Activated naive CD8-positive, alpha-beta T cell treated with anti-CD3 and anti-CD28 coated beads for 36 hours (primary cell): ENCODE results near the gene MPP3. TPM values are rescaled to one million over a fixed set of nuclear protein-coding genes. Genes with fewer than 3 reads are reported as not detected.
"Not testable (repeated sequence)": the region's sequence is repeated elsewhere in the genome, so short reads cannot be mapped to it uniquely, and the experiment has no call there.

Experiments
- DNase-seq: peaks from one replicate; pipeline ENCODE4 v3.0.0; 2021
- H3K27ac Mint-ChIP-seq: one replicate; pipeline ENCODE4 v1.8.0; 2022; ENCODE audit warnings: mild to moderate bottlenecking, moderate library complexity, mixed read lengths
- H3K27me3 Mint-ChIP-seq: one replicate; pipeline ENCODE4 v1.8.0; 2022; ENCODE audit warnings: mild to moderate bottlenecking, mixed read lengths
- H3K36me3 Mint-ChIP-seq: one replicate; pipeline ENCODE4 v1.8.0; 2021; ENCODE audit warnings: mild to moderate bottlenecking, mixed read lengths
- H3K4me1 Mint-ChIP-seq: one replicate; pipeline ENCODE4 v1.8.0; 2021; ENCODE audit warnings: mixed read lengths
- H3K4me3 Mint-ChIP-seq: one replicate; pipeline ENCODE4 v1.8.0; 2022; ENCODE audit warnings: mild to moderate bottlenecking, moderate library complexity, mixed read lengths
- H3K9me3 Mint-ChIP-seq: one replicate; pipeline ENCODE4 v1.8.0; 2022; ENCODE audit warnings: mixed read lengths
- total RNA-seq, 2 experiments: library from RNA; stranded (reverse); gene quantifications; one replicate each; pipeline ENCODE4 v1.2.3, GENCODE V29; 2021

Gene MPP3
- total RNA-seq, 2 experiments from 2014 or later: 0.80 to 1.1 TPM

GRCh38 chr17:43869031-43869430 is 36.1 kb upstream of the MPP3 start:
- not testable (repeated sequence) for H3K27ac Mint-ChIP-seq, DNase-seq, H3K9me3 Mint-ChIP-seq, H3K4me3 Mint-ChIP-seq, H3K4me1 Mint-ChIP-seq, H3K36me3 Mint-ChIP-seq
- H3K27me3 Mint-ChIP-seq: peaks cover 18% of the 10 kb centered on the region

GRCh38 chr17:43868226-43868994 is 35.5 kb upstream of the MPP3 start:
- Mint-ChIP-seq H3K27ac (no peak overlapping the region), H3K4me1 (no peaks in the 10 kb centered on the region), H3K4me3 (no peak overlapping the region), H3K27me3 (peaks cover 18% of the 10 kb centered on the region), H3K9me3 (no peaks in the 10 kb centered on the region), H3K36me3 (no peaks in the 10 kb centered on the region)
- no peak for DNase-seq

- Mint-ChIP-seq H3K27ac (no peak overlapping the region), H3K9me3 (no peaks in the 10 kb centered on the region), H3K27me3 (peaks cover 18% of the 10 kb centered on the region), H3K36me3 (no peaks in the 10 kb centered on the region), H3K4me1 (no peaks in the 10 kb centered on the region), H3K4me3 (no peak overlapping the region)
- no peak for DNase-seq
Measured at GRCh38 chr17:43864161-43864984, 31.4 kb upstream of the MPP3 start.

GRCh38 chr17:43861960-43862359 is 29.0 kb upstream of the MPP3 start:
- no peak for DNase-seq
- Mint-ChIP-seq H3K4me1 (no peaks in the 10 kb centered on the region), H3K4me3 (no peak overlapping the region), H3K9me3 (no peaks in the 10 kb centered on the region), H3K27ac (no peak overlapping the region), H3K27me3 (peaks cover 13% of the 10 kb centered on the region), H3K36me3 (no peaks in the 10 kb centered on the region)

- Mint-ChIP-seq H3K9me3 (no peaks in the 10 kb centered on the region), H3K4me1 (no peaks in the 10 kb centered on the region), H3K4me3 (no peak overlapping the region), H3K36me3 (no peaks in the 10 kb centered on the region), H3K27me3 (peaks cover 11% of the 10 kb centered on the region), H3K27ac (no peak overlapping the region)
- DNase-seq: no peak
Measured at GRCh38 chr17:43860927-43861622, 28.1 kb upstream of the MPP3 start.

GRCh38 chr17:43860077-43860725 is 27.3 kb upstream of the MPP3 start:
- no peak for DNase-seq
- H3K27ac Mint-ChIP-seq: no peak overlapping the region
- H3K4me3 Mint-ChIP-seq: no peak overlapping the region
- no peaks in the 10 kb centered on the region for H3K36me3 Mint-ChIP-seq
- peaks cover 7% of the 10 kb centered on the region for H3K27me3 Mint-ChIP-seq
- H3K4me1 Mint-ChIP-seq: no peaks in the 10 kb centered on the region
- no peaks in the 10 kb centered on the region for H3K9me3 Mint-ChIP-seq

GRCh38 chr17:43857957-43858600 is 25.1 kb upstream of the MPP3 start:
- Mint-ChIP-seq H3K27ac (no peak overlapping the region), H3K4me3 (no peak overlapping the region), H3K36me3 (no peaks in the 10 kb centered on the region), H3K27me3 (peaks cover 10% of the 10 kb centered on the region), H3K4me1 (no peaks in the 10 kb centered on the region), H3K9me3 (no peaks in the 10 kb centered on the region)
- DNase-seq: no peak

GRCh38 chr17:43857141-43857540 is 24.2 kb upstream of the MPP3 start:
- Mint-ChIP-seq H3K9me3 (no peaks in the 10 kb centered on the region), H3K27ac (no peak overlapping the region), H3K4me1 (no peaks in the 10 kb centered on the region), H3K4me3 (no peak overlapping the region), H3K27me3 (peaks cover 10% of the 10 kb centered on the region), H3K36me3 (no peaks in the 10 kb centered on the region)
- DNase-seq: no peak

GRCh38 chr17:43856141-43856540 is 23.2 kb upstream of the MPP3 start:
- no peak for DNase-seq
- Mint-ChIP-seq H3K9me3 (no peaks in the 10 kb centered on the region), H3K4me3 (no peak overlapping the region), H3K27me3 (peaks cover 10% of the 10 kb centered on the region), H3K36me3 (no peaks in the 10 kb centered on the region), H3K27ac (no peak overlapping the region), H3K4me1 (no peaks in the 10 kb centered on the region)

GRCh38 chr17:43855061-43855460 is 22.1 kb upstream of the MPP3 start:
- Mint-ChIP-seq H3K4me1 (no peaks in the 10 kb centered on the region), H3K4me3 (no peak overlapping the region), H3K27me3 (peaks cover 10% of the 10 kb centered on the region)

GRCh38 chr17:43854498-43854897 is 21.6 kb upstream of the MPP3 start:
- H3K9me3 Mint-ChIP-seq: no peaks in the 10 kb centered on the region
- no peak for DNase-seq
- H3K36me3 Mint-ChIP-seq: no peaks in the 10 kb centered on the region
- no peaks in the 10 kb centered on the region for H3K4me1 Mint-ChIP-seq
- peaks cover 9% of the 10 kb centered on the region for H3K27me3 Mint-ChIP-seq
- no peak overlapping the region for H3K27ac Mint-ChIP-seq
- no peak overlapping the region for H3K4me3 Mint-ChIP-seq

More at GRCh38 chr17:43855061-43855460, 22.1 kb upstream of the MPP3 start:
- H3K9me3 Mint-ChIP-seq: no peaks in the 10 kb centered on the region
- no peak for DNase-seq
- no peaks in the 10 kb centered on the region for H3K36me3 Mint-ChIP-seq
- H3K27ac Mint-ChIP-seq: no peak overlapping the region

GRCh38 chr17:43853546-43853945 is 20.6 kb upstream of the MPP3 start:
- no peak overlapping the region for H3K27ac Mint-ChIP-seq
- peaks cover 12% of the 10 kb centered on the region for H3K27me3 Mint-ChIP-seq
- DNase-seq: no peak
- no peaks in the 10 kb centered on the region for H3K36me3 Mint-ChIP-seq
- no peaks in the 10 kb centered on the region for H3K9me3 Mint-ChIP-seq
- H3K4me1 Mint-ChIP-seq: no peaks in the 10 kb centered on the region
- H3K4me3 Mint-ChIP-seq: no peak overlapping the region

GRCh38 chr17:43852571-43852970 is 19.6 kb upstream of the MPP3 start:
- no peak for DNase-seq
- Mint-ChIP-seq H3K4me3 (no peak overlapping the region), H3K36me3 (no peaks in the 10 kb centered on the region), H3K9me3 (no peaks in the 10 kb centered on the region), H3K27ac (no peak overlapping the region), H3K4me1 (no peaks in the 10 kb centered on the region), H3K27me3 (peaks cover 16% of the 10 kb centered on the region)

- H3K27ac Mint-ChIP-seq: no peak overlapping the region
- H3K4me1 Mint-ChIP-seq: no peaks in the 10 kb centered on the region
- H3K4me3 Mint-ChIP-seq: no peak overlapping the region
- no peak for DNase-seq
- H3K9me3 Mint-ChIP-seq: no peaks in the 10 kb centered on the region
- H3K36me3 Mint-ChIP-seq: no peaks in the 10 kb centered on the region
- H3K27me3 Mint-ChIP-seq: peaks cover 36% of the 10 kb centered on the region
Measured at GRCh38 chr17:43849116-43849515, 16.2 kb upstream of the MPP3 start.
